ENCODE data around the gene ABCG1. TPM values are rescaled to one million over a fixed set of nuclear protein-coding genes. Genes with fewer than 3 reads are reported as not detected.

The ABCG1 gene
- total and polyA plus RNA-seq, 4 donors, result 11.5 to 65.0 (median 35.0) TPM

GRCh38 chr21:42330380-42331371, 111.7 kb downstream of the ABCG1 start:
- TF ChIP-seq CTCF (IDR thresholded peaks at IDR 0.05; ENCODE audit: control extremely low read depth, extremely low read depth), result no peak
- Histone ChIP-seq H3K4me3 (no peak overlapping the region), H3K27me3 (ENCODE audit: control insufficient read depth in 3 of 3, insufficient read depth in 3 of 3, low read length in 2 of 3) (peaks cover 0 to 5% (median under 1%) of the 10 kb centered on the region in 3 donors), H3K27ac (ENCODE audit: low read depth in 1 of 2, low read length in 1 of 2) (no peak overlapping the region), H3K9ac (ENCODE audit: insufficient read depth in 1 of 2, low read length in 2 of 2) (no peak overlapping the region), H3K9me3 (ENCODE audit: control insufficient read depth in 4 of 4, insufficient read depth in 3 of 4, low read length in 3 of 4) (peaks cover 0 to 4% (median 4%) of the 10 kb centered on the region in 4 donors), H3K36me3 (ENCODE audit: control insufficient read depth in 4 of 4, insufficient read depth in 4 of 4, low read length in 4 of 4) (no peaks in the 10 kb centered on the region), H3K4me1 (ENCODE audit: control insufficient read depth in 5 of 5, insufficient read depth in 5 of 5, low read length in 5 of 5) (peaks cover 0 to 2% (median 0%) of the 10 kb centered on the region in 5 donors)
- ATAC-seq (ENCODE audit: insufficient read depth, low FRiP score) (no peak), DNase-seq (no peak)
- 78 to 90% methylated on average over 4 of the region's 4 CpGs for WGBS, 2 donors

- no peak for TF ChIP-seq CTCF (IDR thresholded peaks at IDR 0.05; ENCODE audit: control extremely low read depth, extremely low read depth)
- Histone ChIP-seq H3K9ac (ENCODE audit: insufficient read depth in 1 of 2, low read length in 2 of 2) (no peak overlapping the region), H3K27ac (ENCODE audit: low read depth in 1 of 2, low read length in 1 of 2) (no peak overlapping the region), H3K9me3 (ENCODE audit: control insufficient read depth in 4 of 4, insufficient read depth in 3 of 4, low read length in 3 of 4) (peaks cover 0 to 4% (median 4%) of the 10 kb centered on the region in 4 donors), H3K4me3 (no peak overlapping the region), H3K27me3 (ENCODE audit: control insufficient read depth in 3 of 3, insufficient read depth in 3 of 3, low read length in 2 of 3) (peaks cover 0 to 7% (median 3%) of the 10 kb centered on the region in 3 donors), H3K4me1 (ENCODE audit: control insufficient read depth in 5 of 5, insufficient read depth in 5 of 5, low read length in 5 of 5) (peaks cover 0 to 7% (median 0%) of the 10 kb centered on the region in 5 donors), H3K36me3 (ENCODE audit: control insufficient read depth in 4 of 4, insufficient read depth in 4 of 4, low read length in 4 of 4) (no peaks in the 10 kb centered on the region)
- DNase-seq (no peak), ATAC-seq (ENCODE audit: insufficient read depth, low FRiP score) (no peak)
Observed at GRCh38 chr21:42331660-42332059, 112.7 kb downstream of the ABCG1 start.

GRCh38 chr21:42332557-42333317, 113.8 kb downstream of the ABCG1 start:
- H3K9ac ChIP-seq (ENCODE audit: insufficient read depth in 1 of 2, low read length in 2 of 2), result no peak overlapping the region
- ATAC-seq (ENCODE audit: insufficient read depth, low FRiP score), result no peak
- no peak for TF ChIP-seq CTCF (IDR thresholded peaks at IDR 0.05; ENCODE audit: control extremely low read depth, extremely low read depth)
- H3K27ac ChIP-seq (ENCODE audit: low read depth in 1 of 2, low read length in 1 of 2), result no peak overlapping the region
- H3K27me3 ChIP-seq (ENCODE audit: control insufficient read depth in 3 of 3, insufficient read depth in 3 of 3, low read length in 2 of 3), result peaks cover 0 to 7% (median 3%) of the 10 kb centered on the region in 3 donors
- no peak for DNase-seq
- H3K4me3 ChIP-seq, result no peak overlapping the region
- 85 to 88% methylated on average over 5 of the region's 5 CpGs for WGBS, 2 donors
- H3K36me3 ChIP-seq (ENCODE audit: control insufficient read depth in 4 of 4, insufficient read depth in 4 of 4, low read length in 4 of 4), result no peaks in the 10 kb centered on the region
- H3K4me1 ChIP-seq (ENCODE audit: control insufficient read depth in 5 of 5, insufficient read depth in 5 of 5, low read length in 5 of 5), result peaks cover 0 to 10% (median 2%) of the 10 kb centered on the region in 5 donors
- H3K9me3 ChIP-seq (ENCODE audit: control insufficient read depth in 4 of 4, insufficient read depth in 3 of 4, low read length in 3 of 4), result peaks cover 0 to 4% (median 4%) of the 10 kb centered on the region in 4 donors
